B cell (primary cell): ENCODE data around the gene CCDC78. TPM values are rescaled to one million over a fixed set of nuclear protein-coding genes. Genes with fewer than 3 reads are reported as not detected.

Experiments used
- ATAC-seq: fragments of 200-7000 bp; cut with Tn5 transposase; one replicate; pipeline ENCODE4 v1.10.0; 2021; ENCODE audit warnings: low read depth, mild to moderate bottlenecking, moderate number of reproducible peaks, moderate library complexity
- CTCF ChIA-PET: fragments of 350-600 bp; sonication (Branson Sonifier 250); formaldehyde crosslinking; loops from one replicate; lab custom pipeline; 2021; ENCODE audit warnings: antibody characterized with exemption, inconsistent platforms; lab: Charles Lee
- POLR2A ChIA-PET: fragments of 350-600 bp; sonication (Branson Sonifier 250); formaldehyde crosslinking; loops from one replicate; lab custom pipeline; 2021; ENCODE audit warnings: antibody characterized with exemption; lab: Charles Lee
- DNase-seq: peaks from one replicate; pipeline ENCODE4 v3.0.0; 2013
- H2AFZ ChIP-seq: 2 replicates; pipeline ENCODE4 v1.6.1; 2012; ENCODE audit warnings: mild to moderate bottlenecking, low read depth, low read length; ENCODE audit not compliant: insufficient read depth, poor library complexity, severe bottlenecking
- H3K27ac ChIP-seq, 2 donors: 1 replicate in 1 of 2; 2 replicates in 1 of 2; pipeline ENCODE4 v1.5.1; 2012 to 2013; ENCODE audit warnings: low read length in 2 of 2, mild to moderate bottlenecking in 2 of 2, moderate library complexity in 1 of 2
- H3K27me3 ChIP-seq, 4 experiments: fragments of 200-600 bp in 1 of 4; sonication (generic) in 1 of 4; replicated peaks in 1 of 4; 1 replicate in 2 of 4; 2 replicates in 2 of 4; pipeline versions ENCODE4 v1.6.1 to v1.7.0; 2013 to 2016; ENCODE audit warnings: low read length in 3 of 4, mild to moderate bottlenecking in 2 of 4, mixed read lengths in 1 of 4, moderate library complexity in 1 of 4; ENCODE audit not compliant: insufficient read depth in 4 of 4, control insufficient read depth in 3 of 4; ENCODE audit errors: control extremely low read depth in 1 of 4
- H3K36me3 ChIP-seq, 2 experiments: replicated peaks in 1 of 2; 1 replicate in 1 of 2; 2 replicates in 1 of 2; pipeline versions ENCODE4 v1.6.1 to v1.7.1; 2013; ENCODE audit warnings: low read length in 1 of 2; ENCODE audit not compliant: insufficient read depth in 2 of 2, control insufficient read depth in 1 of 2; ENCODE audit errors: control extremely low read depth in 1 of 2, extremely low read depth in 1 of 2
- H3K4me1 ChIP-seq, 2 donors: fragments of 200-600 bp in 1 of 2; sonication (generic) in 1 of 2; 1 replicate in 1 of 2; 2 replicates in 1 of 2; pipeline versions ENCODE4 v1.5.1 to v1.6.1; 2013 to 2017; ENCODE audit warnings: low read length in 2 of 2; ENCODE audit not compliant: control insufficient read depth in 2 of 2, insufficient read depth in 2 of 2
- H3K4me2 ChIP-seq: replicated peaks from 2 replicates; pipeline ENCODE3; 2012; ENCODE audit warnings: mild to moderate bottlenecking, low read depth, low read length; ENCODE audit not compliant: poor library complexity, severe bottlenecking
- H3K4me3 ChIP-seq, 5 experiments: fragments of 200-600 bp in 1 of 5; sonication (generic) in 1 of 5; 1 replicate in 3 of 5; 2 replicates in 2 of 5; pipeline versions ENCODE4 v1.5.1 to v1.7.0; 2011 to 2016; ENCODE audit warnings: low read length in 4 of 5, mild to moderate bottlenecking in 4 of 5, low read depth in 2 of 5, control low read depth in 1 of 5, moderate library complexity in 1 of 5; ENCODE audit not compliant: insufficient read depth in 1 of 5; ENCODE audit errors: control extremely low read depth in 1 of 5, extremely low read depth in 1 of 5
- H3K79me2 ChIP-seq: fragments of 200-600 bp; sonication (generic); one replicate; pipeline ENCODE4 v1.6.0; 2016; ENCODE audit warnings: low read length; ENCODE audit not compliant: control insufficient read depth, insufficient read depth
- H3K9ac ChIP-seq: fragments of 200-600 bp; sonication (generic); 2 replicates; pipeline ENCODE4 v1.6.1; 2017; ENCODE audit warnings: mild to moderate bottlenecking, low read length, moderate library complexity
- H3K9me3 ChIP-seq, 3 donors: one replicate each; pipeline versions ENCODE4 v1.6.1 to v1.7.1; 2013; ENCODE audit warnings: low read length in 2 of 3; ENCODE audit not compliant: control insufficient read depth in 2 of 3, insufficient read depth in 1 of 3; ENCODE audit errors: control extremely low read depth in 1 of 3
- H4K20me1 ChIP-seq: 2 replicates; pipeline ENCODE4 v1.6.0; 2012; ENCODE audit warnings: mild to moderate bottlenecking, low read length; ENCODE audit not compliant: insufficient read depth, control insufficient read depth, poor library complexity, severe bottlenecking
- H3K27ac Mint-ChIP-seq: one replicate; pipeline ENCODE4 v1.8.0; 2021; ENCODE audit warnings: mixed read lengths
- H3K27me3 Mint-ChIP-seq: one replicate; pipeline ENCODE4 v1.8.0; 2021; ENCODE audit warnings: mixed read lengths
- H3K4me1 Mint-ChIP-seq: one replicate; pipeline ENCODE4 v1.8.0; 2021; ENCODE audit warnings: mixed read lengths
- H3K4me3 Mint-ChIP-seq: one replicate; pipeline ENCODE4 v1.8.0; 2021; ENCODE audit warnings: mixed read lengths
- H3K9me3 Mint-ChIP-seq: one replicate; pipeline ENCODE4 v1.8.0; 2022; ENCODE audit warnings: mixed read lengths; ENCODE audit not compliant: insufficient read depth
- CTCF ChIP-seq: fragments of 200-600 bp; IDR thresholded peaks from one replicate; pipeline ENCODE4 v1.8.0; 2022; ENCODE audit warnings: antibody characterized with exemption, mild to moderate bottlenecking
- EZH2 ChIP-seq: IDR thresholded peaks from 2 replicates; pipeline ENCODE4 v1.6.1; 2012; ENCODE audit warnings: borderline replicate concordance, low read depth, mild to moderate bottlenecking, moderate library complexity, low read length; ENCODE audit not compliant: insufficient read depth, poor library complexity, severe bottlenecking
- WGBS: methylation state at CpG from one replicate; pipeline ENCODE4 v1.1.5; 2013; ENCODE audit warnings: missing lambda C conversion rate; ENCODE audit not compliant: insufficient coverage; 5-methylcytosine and 5-hydroxymethylcytosine counted together
- intact Hi-C: fragments of 100-400 bp; cut with micrococcal nuclease; formaldehyde crosslinking; loops from one replicate; pipeline ENCODE4 v1.10.0; 2022
- polyA plus RNA-seq: library from polyadenylated mRNA; depleted of rRNA; stranded (reverse); fragments of >200 nt; gene quantifications from 2 replicates; pipeline ENCODE4 v1.2.3, GENCODE V29; 2012
- total RNA-seq, 2 donors: library from RNA; stranded (reverse); fragments of 120-200 nt in 1 of 2; gene quantifications; 1 replicate in 1 of 2; 2 replicates in 1 of 2; pipeline versions ENCODE4 v1.2.3 to v1.2.4, GENCODE V29; 2013 to 2022

The CCDC78 gene
- total and polyA plus RNA-seq, 2 donors (not counting 1 experiment from before 2014, with no cell fraction given), result 11.8 to 34.2 TPM

DNA sequence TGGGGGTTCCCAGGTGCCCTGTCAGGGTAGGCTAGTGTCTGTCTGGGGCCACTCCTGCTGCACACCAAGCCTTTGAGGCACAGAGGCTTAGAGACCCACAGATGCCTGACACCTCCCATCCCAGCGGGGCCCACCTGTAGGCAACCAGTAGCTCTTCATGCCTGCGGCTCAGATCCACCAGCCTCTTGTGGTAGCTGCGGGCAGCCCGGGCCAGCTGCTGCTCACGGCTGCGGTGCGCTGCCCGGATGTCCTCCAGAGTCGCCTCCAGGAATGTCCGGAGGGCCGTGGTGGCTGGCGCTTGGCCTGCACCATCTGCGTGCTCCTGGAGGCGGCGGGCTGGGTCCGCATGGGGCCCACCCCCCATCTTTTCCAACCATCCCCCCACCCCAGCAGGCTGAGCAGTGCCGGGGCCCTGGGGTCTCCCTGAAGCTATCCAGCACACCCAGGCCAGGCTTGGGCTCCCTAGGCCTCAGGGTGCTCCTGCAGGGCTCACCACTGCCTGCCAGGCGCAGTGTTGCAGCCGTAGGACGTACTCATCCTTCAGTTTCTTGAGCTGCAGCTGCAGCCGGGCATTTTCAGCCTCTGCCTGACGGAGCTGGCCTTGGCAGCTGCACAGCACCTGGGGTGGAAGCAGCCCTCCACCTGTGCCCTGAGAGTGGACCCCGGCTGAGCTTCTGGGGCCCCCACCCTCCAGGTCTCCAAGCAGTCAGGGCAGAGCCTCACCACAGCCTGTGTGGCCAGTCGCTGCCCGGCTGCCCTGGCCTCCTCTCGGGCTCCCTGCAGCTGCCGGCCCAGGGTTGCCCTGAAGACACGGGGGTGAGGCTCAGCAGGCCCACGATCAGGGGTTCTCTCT lies 1.8 kb downstream of the CCDC78 start:
- no peaks in the 10 kb centered on the region for H3K79me2 ChIP-seq
- H3K9me3 ChIP-seq, result peaks cover 0 to 3% (median 0%) of the 10 kb centered on the region in 3 donors
- H4K20me1 ChIP-seq, result peaks cover 19% of the 10 kb centered on the region
- no peak overlapping the region for H3K27ac ChIP-seq
- ATAC-seq, result no peak
- no peaks in the 10 kb centered on the region for H3K9me3 Mint-ChIP-seq
- H3K4me1 ChIP-seq, result peaks cover 25 to 50% of the 10 kb centered on the region in 2 donors
- no peak overlapping the region for H3K9ac ChIP-seq
- H3K36me3 ChIP-seq, result no peaks in the 10 kb centered on the region
- intact Hi-C loops, result loop anchor here (5.0 kb wide), 2 partner anchors 42 to 888 kb away; partner anchors contain the start of genes CRAMP1, IFT140, JMJD8 and STUB1
- H2AFZ ChIP-seq, result no peak overlapping the region
- no peak for TF ChIP-seq CTCF
- no peak for TF ChIP-seq EZH2
- DNase-seq, result no peak
- no peak overlapping the region for H3K4me3 Mint-ChIP-seq
- no peak overlapping the region for H3K4me3 ChIP-seq
- 72% methylated on average over 26 of the region's 29 CpGs for WGBS
- no peak overlapping the region for H3K27ac Mint-ChIP-seq
- no peaks in the 10 kb centered on the region for H3K27me3 ChIP-seq
- H3K4me2 ChIP-seq, result no peak overlapping the region
- ChIA-PET POLR2A (interaction anchor here (0.6 to 2.2 kb wide), 3 partner anchors 9 to 14 kb away, joined by 3 to 11 read pairs (median 3); partner anchors contain the start of gene METRN), CTCF (interaction anchor here (1.2 to 1.4 kb wide), 2 partner anchors 12 to 16 kb away, joined by 3 to 5 read pairs; partner anchors contain the start of gene CIAO3)
- no peaks in the 10 kb centered on the region for H3K27me3 Mint-ChIP-seq
- peaks cover 25% of the 10 kb centered on the region for H3K4me1 Mint-ChIP-seq
